Limb (tissue), 2 donors: ENCODE data around the gene PARD3B.

Source experiments
- DNase-seq, 2 donors: peaks; one replicate each; pipeline ENCODE4 v3.0.0-alpha.2; 2016; ENCODE audit errors: extremely low spot score in 2 of 2

PARD3B gene

DNA sequence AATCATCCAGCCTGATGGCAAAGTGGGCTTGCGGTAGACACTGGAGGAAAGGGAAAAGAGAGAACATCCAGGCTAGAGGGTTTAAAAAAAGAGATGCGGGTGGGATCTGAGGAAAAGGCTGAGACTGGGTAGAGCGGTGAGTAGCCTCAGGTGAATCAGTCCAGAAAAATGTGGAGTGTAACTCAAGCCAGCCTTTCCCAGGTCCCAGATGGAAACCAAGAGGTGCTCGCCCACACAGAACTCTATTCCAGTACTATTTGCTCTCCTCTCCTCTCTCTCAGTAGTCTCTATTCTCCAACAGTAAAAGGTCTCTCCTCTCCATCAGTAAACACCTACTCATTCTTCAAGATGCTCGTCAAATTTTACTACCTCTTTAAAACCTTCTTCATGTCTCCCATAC lies 1098.7 kb downstream of the PARD3B start:
- DNase-seq: no peak

- DNase-seq: no peak
Observed at GRCh38 chr2:205646680-205647079, 1101.4 kb downstream of the PARD3B start.

DNA sequence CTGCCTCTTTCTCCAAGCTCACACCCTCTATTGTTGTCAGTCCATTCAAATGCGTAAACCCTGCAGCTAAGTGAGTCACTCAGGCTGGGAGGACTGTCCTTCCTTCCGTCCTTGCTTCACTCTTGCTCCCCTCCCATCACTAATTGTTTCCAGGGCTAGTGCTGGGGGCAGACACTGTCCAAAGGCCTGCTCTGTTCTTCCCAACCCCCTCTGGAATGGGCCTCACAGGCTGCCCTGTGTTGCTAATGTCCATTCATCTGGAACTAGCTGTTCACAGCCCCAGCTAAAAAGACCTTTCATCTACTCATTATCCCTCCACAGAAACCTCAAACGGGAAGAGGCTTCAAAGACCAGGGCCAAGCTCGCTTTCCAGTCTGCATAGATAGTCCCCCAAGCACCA lies 1105.2 kb downstream of the PARD3B start:
- DNase-seq: no peak

DNA sequence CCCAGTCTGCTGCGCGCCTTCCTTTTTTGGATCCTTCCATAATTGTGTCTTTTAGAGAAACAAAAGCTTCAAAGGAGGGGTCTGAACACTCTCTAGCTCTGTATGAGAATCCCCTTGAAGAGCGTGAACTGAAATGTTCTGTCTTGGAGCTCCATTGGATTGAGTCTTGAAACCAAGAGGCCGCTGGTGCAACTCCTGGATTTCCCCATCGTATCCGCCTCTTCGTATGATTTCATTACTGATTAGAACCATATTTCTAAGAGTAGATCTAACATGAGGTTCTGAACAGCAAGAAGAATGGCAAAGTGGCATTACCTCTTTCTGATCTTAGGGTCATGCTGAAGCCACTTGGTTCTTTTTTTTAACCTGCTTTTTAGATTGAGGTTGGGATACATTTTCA lies 1105.7 kb downstream of the PARD3B start:
- no peak for DNase-seq

- no peak for DNase-seq
Observed at GRCh38 chr2:205651719-205652118, 1106.4 kb downstream of the PARD3B start.

- DNase-seq: no peak
Observed at GRCh38 chr2:205654878-205655605, 1109.8 kb downstream of the PARD3B start.

GRCh38 chr2:205655779-205656456 lies 1110.6 kb downstream of the PARD3B start:
- no peak for DNase-seq

DNA sequence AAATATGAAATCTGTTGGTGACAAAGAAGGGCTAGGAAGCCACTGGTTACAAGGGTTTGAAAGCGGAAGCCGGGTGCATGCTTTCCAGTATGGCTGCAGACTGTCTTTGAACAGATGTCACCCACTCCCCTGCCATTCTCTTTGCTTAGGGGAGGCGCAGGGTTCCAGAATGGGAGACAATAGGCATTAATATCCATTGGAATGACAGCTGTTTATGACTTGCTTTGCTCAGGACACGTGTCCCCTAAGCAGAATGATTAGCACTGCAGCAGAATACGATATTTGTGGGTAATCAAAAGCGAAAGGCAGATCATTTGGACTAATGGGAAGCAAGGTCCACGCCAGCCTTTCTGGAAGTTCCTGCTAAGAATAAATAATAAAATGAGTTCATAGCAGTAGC lies 1111.2 kb downstream of the PARD3B start:
- no peak for DNase-seq

GRCh38 chr2:205656941-205657340 lies 1111.7 kb downstream of the PARD3B start:
- DNase-seq: no peak

GRCh38 chr2:205657579-205657978 lies 1112.3 kb downstream of the PARD3B start:
- no peak for DNase-seq

DNA sequence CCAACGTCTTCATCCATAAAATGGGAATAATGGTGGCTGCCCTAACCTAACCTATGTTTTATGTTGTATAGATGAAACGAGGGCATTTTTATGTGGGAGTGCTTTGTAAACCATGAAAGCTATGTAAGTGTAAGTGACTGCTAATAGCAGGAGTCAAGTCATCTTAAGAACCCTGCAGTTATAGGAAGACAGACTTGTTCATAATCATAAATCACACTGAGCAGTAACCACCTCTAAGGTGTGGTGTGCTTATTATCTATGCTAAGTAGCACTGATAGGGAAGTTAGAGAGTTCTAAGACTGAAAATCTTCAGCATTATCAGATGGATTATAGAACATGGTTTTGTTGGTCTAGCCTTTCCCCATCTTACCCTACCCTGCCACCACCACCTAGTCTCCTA lies 1112.8 kb downstream of the PARD3B start:
- no peak for DNase-seq

- no peak for DNase-seq
Observed at GRCh38 chr2:205658572-205658971, 1113.3 kb downstream of the PARD3B start.

- DNase-seq: no peak
Observed at GRCh38 chr2:205659922-205660321, 1114.6 kb downstream of the PARD3B start.

DNA sequence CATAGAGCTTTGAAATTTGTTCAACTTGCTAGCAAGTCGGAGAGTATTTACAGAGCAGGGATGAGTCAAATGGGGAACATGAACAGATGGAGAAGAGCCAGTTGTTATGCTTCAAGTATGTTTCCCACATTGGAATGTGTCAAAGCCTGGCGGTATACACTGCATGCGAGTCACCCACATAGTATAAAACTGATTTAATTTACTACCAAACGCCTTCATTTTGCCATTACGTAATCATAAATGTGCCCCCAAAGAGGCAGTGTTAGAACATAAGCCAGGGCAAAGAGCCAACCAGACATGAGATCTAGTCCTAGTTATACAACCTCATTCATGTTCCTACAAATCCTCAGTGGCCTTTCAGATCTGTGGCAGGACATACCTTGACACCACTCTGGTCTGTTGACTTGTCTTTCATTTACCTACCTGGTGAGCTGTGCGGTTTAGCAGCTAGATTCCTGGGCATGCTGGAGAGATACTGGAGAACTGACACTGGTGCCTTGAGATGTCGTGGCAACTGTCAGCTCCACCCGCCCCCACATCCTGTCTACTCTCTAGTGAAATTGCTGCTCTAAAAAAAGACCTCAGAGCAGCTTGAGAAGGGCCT lies 1115.3 kb downstream of the PARD3B start:
- peak in 1 of 2 donors; percentile 70 for DNase-seq

- DNase-seq: no peak
Observed at GRCh38 chr2:205661281-205661680, 1116.0 kb downstream of the PARD3B start.

DNA sequence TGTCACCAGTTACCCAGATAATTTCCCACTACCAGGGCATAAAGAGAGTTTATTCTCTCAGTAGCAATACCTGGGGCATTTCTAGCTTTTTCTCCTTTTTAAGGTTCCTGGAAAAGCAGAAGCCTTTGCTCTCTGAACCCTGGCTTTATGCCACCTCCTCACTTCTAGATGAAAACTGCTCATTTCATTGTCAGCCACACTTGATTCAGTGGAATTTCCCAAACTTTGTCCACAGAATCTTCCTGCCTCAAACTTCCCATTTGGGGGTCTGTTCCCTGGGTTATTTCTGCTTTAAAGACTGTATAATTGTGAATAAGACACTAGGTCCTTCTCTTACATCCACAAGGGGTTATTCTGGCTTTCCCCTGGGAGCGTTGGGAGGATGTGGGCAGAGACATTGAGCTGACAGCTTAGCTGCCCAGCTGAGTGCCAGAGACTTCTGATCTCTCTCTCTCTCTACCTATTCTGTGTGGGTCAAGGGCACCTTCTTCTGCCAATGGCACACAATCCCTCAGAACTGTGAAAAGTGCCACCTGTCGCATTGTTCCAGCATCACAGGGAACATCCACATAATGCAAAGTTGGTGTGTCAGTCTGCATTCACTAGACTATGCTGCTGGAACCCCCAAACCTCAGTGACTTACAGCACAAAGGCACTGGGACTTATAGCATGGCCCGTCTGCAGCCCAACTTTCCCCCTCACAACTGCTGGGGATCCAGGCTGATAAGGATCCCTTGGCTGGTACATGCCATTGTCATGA lies 1117.1 kb downstream of the PARD3B start:
- no peak for DNase-seq

- no peak for DNase-seq
Observed at GRCh38 chr2:205665791-205666190, 1120.5 kb downstream of the PARD3B start.
